A549 (cell line): ENCODE results near the gene TSPEAR. TPM values are rescaled to one million over a fixed set of nuclear protein-coding genes. Genes with fewer than 3 reads are reported as not detected.

ENCODE experiments used
- ATAC-seq, 2 experiments: fragments of 200-7000 bp in 1 of 2; fragments of >200 bp in 1 of 2; cut with Nextera tagmentation in 1 of 2; cut with Tn5 transposase in 1 of 2; 3 replicates each; pipeline versions ENCODE4 v1.8.0 to v1.9.1; 2018 to 2020; ENCODE audit warnings: mild to moderate bottlenecking in 1 of 2, moderate library complexity in 1 of 2
- CTCF ChIA-PET: fragments of 300-600 bp; sonication (Branson Sonifier 250); formaldehyde crosslinking; extraction: SDS; loops from one replicate; lab custom pipeline; 2021; ENCODE audit warnings: antibody characterized with exemption, inconsistent platforms; lab: Yijun Ruan, JAX
- POLR2A ChIA-PET: fragments of 350-600 bp; formaldehyde crosslinking; extraction: SDS; loops from one replicate; lab custom pipeline; 2021; ENCODE audit warnings: antibody characterized with exemption, inconsistent platforms; lab: Yijun Ruan, JAX
- DNase-seq, 2 experiments: peaks; one replicate each; pipeline versions ENCODE4 v3.0.0 to v3.0.0-alpha.2; 2011 to 2016; ENCODE audit warnings: low read depth in 1 of 2, low spot score in 1 of 2
- FAIRE-seq: peaks from 2 replicates; lab custom pipeline; 2011; peaks lifted over from hg19 to GRCh38; lab: Jason Lieb, UNC
- H3K27ac ChIP-seq, 2 experiments: fragments of >200 bp; sonication (Bioruptor Twin); formaldehyde crosslinking; 3 replicates each; pipeline ENCODE4 v1.5.1; 2016 to 2017
- H3K4me1 ChIP-seq: fragments of >200 bp; sonication (Bioruptor Twin); formaldehyde crosslinking; 3 replicates; pipeline ENCODE4 v1.6.1; 2016
- H3K4me2 ChIP-seq: fragments of >200 bp; sonication (Bioruptor Twin); formaldehyde crosslinking; 3 replicates; pipeline ENCODE4 v1.6.1; 2016
- H3K4me3 ChIP-seq: fragments of >200 bp; sonication (Bioruptor Twin); formaldehyde crosslinking; 3 replicates; pipeline ENCODE4 v1.5.1; 2016
- H3K9me3 ChIP-seq: fragments of >200 bp; sonication (Bioruptor Twin); formaldehyde crosslinking; 3 replicates; pipeline ENCODE4 v1.6.1; 2016
- BHLHE40 ChIP-seq: IDR thresholded peaks from 2 replicates; pipeline ENCODE4 v1.6.1; 2012; ENCODE audit warnings: low read depth, low read length, inconsistent platforms
- CBX8 ChIP-seq: fragments of 200-600 bp; sonication (generic); IDR thresholded peaks from 2 replicates; pipeline ENCODE4 v1.6.1; 2016
- CEBPB ChIP-seq, 2 experiments: fragments of >200 bp in 1 of 2; sonication (Bioruptor Twin) in 1 of 2; formaldehyde crosslinking in 1 of 2; IDR thresholded peaks; 2 replicates each; pipeline ENCODE4 v1.6.1; 2012 to 2016
- CHD2 ChIP-seq: fragments of 150-350 bp; IDR thresholded peaks from 2 replicates; pipeline ENCODE4 v1.6.1; 2014; ENCODE audit warnings: low read length; ENCODE audit not compliant: partially characterized antibody
- CHD4 ChIP-seq: fragments of 200-600 bp; sonication (generic); IDR thresholded peaks from 2 replicates; pipeline ENCODE4 v1.6.1; 2016; ENCODE audit warnings: antibody characterized with exemption, mild to moderate bottlenecking, borderline replicate concordance
- E2F6 ChIP-seq: IDR thresholded peaks from 2 replicates; pipeline ENCODE4 v1.6.1; 2012; ENCODE audit warnings: low read depth, borderline replicate concordance
- EHF ChIP-seq: fragments of 250-450 bp; sonication (Bioruptor Pico); IDR thresholded peaks from 2 replicates; pipeline ENCODE4 v1.5.0; 2020; ENCODE audit warnings: mild to moderate bottlenecking
- EHMT2 ChIP-seq: fragments of 200-600 bp; sonication (generic); IDR thresholded peaks from 2 replicates; pipeline ENCODE4 v1.6.1; 2016; ENCODE audit warnings: antibody characterized with exemption, low read depth, mild to moderate bottlenecking, moderate library complexity
- EP300 ChIP-seq, 2 experiments: fragments of >200 bp; sonication (Bioruptor Twin); formaldehyde crosslinking; IDR thresholded peaks; 2 replicates in 1 of 2; 3 replicates in 1 of 2; pipeline ENCODE4 v1.6.1; 2016 to 2017
- ESRRA ChIP-seq: fragments of 150-350 bp; IDR thresholded peaks from 2 replicates; pipeline ENCODE4 v1.6.1; 2014; ENCODE audit warnings: mild to moderate bottlenecking, low read length, borderline replicate concordance
- GATA3 ChIP-seq: IDR thresholded peaks from 2 replicates; pipeline ENCODE4 v1.6.1; 2012; ENCODE audit warnings: borderline replicate concordance
- HEYL ChIP-seq: fragments of 250-450 bp; sonication (Bioruptor Pico); IDR thresholded peaks from 2 replicates; pipeline ENCODE4 v1.8.0; 2021; ENCODE audit warnings: mild to moderate bottlenecking, moderate library complexity
- HMGXB4 ChIP-seq: fragments of 250-450 bp; sonication (Bioruptor Pico); IDR thresholded peaks from 2 replicates; pipeline ENCODE4 v1.5.0; 2021; ENCODE audit warnings: mild to moderate bottlenecking, moderate library complexity, borderline replicate concordance
- MYC ChIP-seq: IDR thresholded peaks from 2 replicates; pipeline ENCODE4 v1.6.1; 2012; ENCODE audit warnings: mild to moderate bottlenecking, inconsistent platforms, low read length, improper control_type of control experiment, borderline replicate concordance
- NFE2L2 ChIP-seq: fragments of 150-350 bp; conservative IDR thresholded peaks from 2 replicates; pipeline ENCODE4 v1.6.1; 2014; ENCODE audit warnings: low read length
- NR3C1 ChIP-seq: fragments of >200 bp; sonication (Bioruptor Twin); formaldehyde crosslinking; IDR thresholded peaks from 3 replicates; pipeline ENCODE4 v1.6.1; 2017
- PBX3 ChIP-seq: IDR thresholded peaks from 2 replicates; pipeline ENCODE4 v1.6.1; 2012
- PHF8 ChIP-seq: fragments of 200-600 bp; sonication (generic); IDR thresholded peaks from 2 replicates; pipeline ENCODE4 v1.6.1; 2016; ENCODE audit warnings: low read depth, mild to moderate bottlenecking, antibody characterized with exemption, moderate library complexity, borderline replicate concordance
- REST ChIP-seq: fragments of 200-600 bp; sonication (generic); IDR thresholded peaks from 2 replicates; pipeline ENCODE4 v1.6.1; 2016; ENCODE audit warnings: antibody characterized with exemption, mild to moderate bottlenecking, moderate library complexity
- USF2 ChIP-seq: fragments of 450-650 bp; IDR thresholded peaks from 2 replicates; pipeline ENCODE4 v1.6.1; 2014; ENCODE audit warnings: antibody characterized with exemption
- ZNF302 ChIP-seq: fragments of 250-450 bp; sonication (Bioruptor Pico); IDR thresholded peaks from 2 replicates; pipeline ENCODE4 v1.9.0; 2021; ENCODE audit warnings: inconsistent platforms, mild to moderate bottlenecking, moderate library complexity
- WGBS: methylation state at CpG from one replicate; pipeline ENCODE4 v1.1.6; 2017; ENCODE audit errors: missing lambda C conversion rate; 5-methylcytosine and 5-hydroxymethylcytosine counted together
- polyA plus RNA-seq, 4 experiments: library from polyadenylated mRNA; depleted of rRNA in 3 of 4; stranded (reverse); fragments of >200 nt; fragmentation: RNase III in 1 of 4; extraction: RNeasy Plus Mini Kit Qiagen cat#74134 plus additional on column Dnase treatment in 1 of 4; gene quantifications; 2 replicates in 3 of 4; 3 replicates in 1 of 4; pipeline ENCODE4 v1.2.3, GENCODE V29; 2011 to 2017

Gene TSPEAR
- polyA plus RNA-seq, 2 of the 4 experiments (the other 2 are of a cell fraction): not detected

GRCh38 chr21:44606495-44606894, 104.9 kb downstream of the TSPEAR start:
- ATAC-seq (no peak), FAIRE-seq (no peak), DNase-seq (no peak)
- no peak overlapping the region for H3K27ac ChIP-seq
- peaks cover 3% of the 10 kb centered on the region; the same call in 1 of the 3 replicates for H3K9me3 ChIP-seq
- H3K4me3 ChIP-seq: no peak overlapping the region
- ChIA-PET CTCF (no interaction called here), POLR2A (no interaction called here)
- TF ChIP-seq USF2: no peak
- TF ChIP-seq EHMT2: no peak
- no peak for TF ChIP-seq REST
- no peak for TF ChIP-seq CHD2
- no peak for TF ChIP-seq ESRRA
- TF ChIP-seq E2F6: no peak
- no peak for TF ChIP-seq GATA3
- no peak for TF ChIP-seq NFE2L2
- no peak for TF ChIP-seq PHF8
- TF ChIP-seq EP300 (IDR thresholded peaks at IDR 0.05): no peak
- no peak for TF ChIP-seq CEBPB (IDR thresholded peaks at IDR 0.05)
- no peak for TF ChIP-seq CBX8
- TF ChIP-seq BHLHE40: no peak
- no peak for TF ChIP-seq MYC
- no peak for TF ChIP-seq CHD4
- TF ChIP-seq PBX3: no peak
- TF ChIP-seq ZNF302: no peak
- no peak for TF ChIP-seq HMGXB4
- no peaks in the 10 kb centered on the region for H3K4me1 ChIP-seq
- H3K4me2 ChIP-seq: no peak overlapping the region
- WGBS: 44% methylated on average over 4 of the region's 4 CpGs

GRCh38 chr21:44603911-44604310, 107.5 kb downstream of the TSPEAR start:
- DNase-seq (no peak), FAIRE-seq (no peak), ATAC-seq (no peak)
- Histone ChIP-seq H3K9me3 (no peaks in the 10 kb centered on the region), H3K27ac (no peak overlapping the region), H3K4me2 (no peak overlapping the region), H3K4me1 (no peaks in the 10 kb centered on the region), H3K4me3 (no peak overlapping the region)
- CTCF ChIA-PET: no interaction called here
- 18% methylated on average over 7 of the region's 8 CpGs for WGBS
- POLR2A ChIA-PET: no interaction called here
- TF ChIP-seq HEYL (CRISPR knock-in tag) (no peak), MYC (no peak), USF2 (no peak), NR3C1 (no peak), EHF (CRISPR knock-in tag) (no peak)
